ENCODE data around the gene POLR1C. TPM values are rescaled to one million over a fixed set of nuclear protein-coding genes. Genes with fewer than 3 reads are reported as not detected.
"Not testable (repeated sequence)": the region's sequence is repeated elsewhere in the genome, so short reads cannot be mapped to it uniquely, and the experiment has no call there.

The POLR1C gene
- total RNA-seq, 2 experiments from 2014 or later = 46.8 to 49.5 TPM

- H3K36me3 Mint-ChIP-seq = peaks cover 36% of the 10 kb centered on the region
- ChIA-PET POLR2A (interaction anchor here (1.2 kb wide), 1 partner anchor 16 kb away, joined by 3 read pairs; no protein-coding TSS in a partner anchor), CTCF (interaction anchor here (3.2 kb wide), 1 partner anchor 9 kb away, joined by 33 read pairs; no protein-coding TSS in a partner anchor)
- peaks cover 28% of the 10 kb centered on the region for H3K4me1 Mint-ChIP-seq (ENCODE audit: low read depth)
- no peaks in the 10 kb centered on the region for H3K27me3 Mint-ChIP-seq
- intact Hi-C loops (cut with micrococcal nuclease) = loop anchor here (2.0 to 5.0 kb wide), 2 partner anchors 39 to 149 kb away; partner anchors contain the start of genes TJAP1 and ZNF318
- DNase-seq = no peak
- no peak overlapping the region for H3K4me3 Mint-ChIP-seq
- no peaks in the 10 kb centered on the region for H3K9me3 Mint-ChIP-seq
- H3K27ac Mint-ChIP-seq = no peak overlapping the region
Observed at GRCh38 chr6:43515808-43516207, 1.1 kb upstream of the POLR1C start.

GRCh38 chr6:43516367-43516696, 557 bp upstream of the POLR1C start:
- intact Hi-C loops (cut with micrococcal nuclease) = loop anchor here (2.0 to 5.0 kb wide), 2 partner anchors 40 to 149 kb away; partner anchors contain the start of genes TJAP1 and ZNF318
- peaks cover 38% of the 10 kb centered on the region for H3K36me3 Mint-ChIP-seq
- no peaks in the 10 kb centered on the region for H3K27me3 Mint-ChIP-seq
- peaks cover 27% of the 10 kb centered on the region for H3K4me1 Mint-ChIP-seq (ENCODE audit: low read depth)
- ChIA-PET CTCF (interaction anchor here (0.7 to 3.2 kb wide), 4 partner anchors 9 to 302 kb away, joined by 3 to 33 read pairs (median 4); partner anchors contain the start of gene DLK2), POLR2A (interaction anchor here (0.8 to 1.9 kb wide), 7 partner anchors 9 to 292 kb away, joined by 3 to 7 read pairs (median 3); partner anchors contain the start of gene DLK2)
- no peak overlapping the region for H3K4me3 Mint-ChIP-seq
- H3K9me3 Mint-ChIP-seq = no peaks in the 10 kb centered on the region
- DNase-seq = no peak
- no peak overlapping the region for H3K27ac Mint-ChIP-seq

- Mint-ChIP-seq H3K27ac (no peak overlapping the region), H3K36me3 (peaks cover 38% of the 10 kb centered on the region), H3K4me3 (no peak overlapping the region), H3K9me3 (no peaks in the 10 kb centered on the region), H3K27me3 (no peaks in the 10 kb centered on the region), H3K4me1 (ENCODE audit: low read depth) (peaks cover 25% of the 10 kb centered on the region)
- no peak for DNase-seq
- intact Hi-C loops (cut with micrococcal nuclease) = loop anchor here (1.0 to 5.0 kb wide), 5 partner anchors 41 to 588 kb away; partner anchors contain the start of genes CNPY3, TJAP1 and ZNF318
- ChIA-PET CTCF (interaction anchor here (0.8 to 3.2 kb wide), 4 partner anchors 10 to 289 kb away, joined by 3 to 33 read pairs (median 4); partner anchors contain the start of genes ABCC10 and DNPH1), POLR2A (interaction anchor here (0.6 to 1.9 kb wide), 5 partner anchors 8 to 294 kb away, joined by 3 to 7 read pairs (median 3); partner anchors contain the start of genes DLK2 and GTPBP2)
Observed at GRCh38 chr6:43517505-43518357, 842 bp downstream of the POLR1C start.

- H3K36me3 Mint-ChIP-seq = peaks cover 46% of the 10 kb centered on the region
Observed at GRCh38 chr6:43520097-43520496, 3.2 kb downstream of the POLR1C start.

GRCh38 chr6:43521836-43522235, 4.9 kb downstream of the POLR1C start:
- ChIA-PET CTCF (interaction anchor here (1.3 kb wide), 1 partner anchor 16 kb away, joined by 5 read pairs; no protein-coding TSS in a partner anchor), POLR2A (interaction anchor here (0.7 to 1.3 kb wide), 4 partner anchors 10 to 107 kb away, joined by 3 to 6 read pairs (median 4); partner anchors contain the start of gene GTPBP2)
- H3K27ac Mint-ChIP-seq = no peak overlapping the region
- no peak overlapping the region for H3K4me3 Mint-ChIP-seq
- no peaks in the 10 kb centered on the region for H3K9me3 Mint-ChIP-seq
- DNase-seq = no peak
- peaks cover 53% of the 10 kb centered on the region for H3K36me3 Mint-ChIP-seq
- no peaks in the 10 kb centered on the region for H3K4me1 Mint-ChIP-seq (ENCODE audit: low read depth)
- intact Hi-C loops (cut with micrococcal nuclease) = no loop called here
- H3K27me3 Mint-ChIP-seq = no peaks in the 10 kb centered on the region

More at GRCh38 chr6:43520097-43520496, 3.2 kb downstream of the POLR1C start:
- intact Hi-C loops (cut with micrococcal nuclease) = no loop called here
- Mint-ChIP-seq H3K4me1 (ENCODE audit: low read depth) (peaks cover 13% of the 10 kb centered on the region), H3K27ac (no peak overlapping the region), H3K4me3 (no peak overlapping the region), H3K27me3 (no peaks in the 10 kb centered on the region), H3K9me3 (no peaks in the 10 kb centered on the region)
- DNase-seq = no peak
- POLR2A ChIA-PET = interaction anchor here (0.6 to 1.7 kb wide), 2 partner anchors 43 to 51 kb away, joined by 3 to 6 read pairs; no protein-coding TSS in a partner anchor
- CTCF ChIA-PET = interaction anchor here (2.5 kb wide), 1 partner anchor 14 kb away, joined by 9 read pairs; no protein-coding TSS in a partner anchor

GRCh38 chr6:43522547-43523261, 5.8 kb downstream of the POLR1C start:
- DNase-seq = no peak
- Mint-ChIP-seq H3K9me3 (no peaks in the 10 kb centered on the region), H3K27ac (no peak overlapping the region), H3K4me1 (ENCODE audit: low read depth) (no peaks in the 10 kb centered on the region), H3K4me3 (no peak overlapping the region), H3K27me3 (no peaks in the 10 kb centered on the region), H3K36me3 (peaks cover 61% of the 10 kb centered on the region)
- CTCF ChIA-PET = interaction anchor here (1.3 kb wide), 1 partner anchor 16 kb away, joined by 5 read pairs; no protein-coding TSS in a partner anchor
- POLR2A ChIA-PET = interaction anchor here (0.7 to 1.1 kb wide), 2 partner anchors 10 to 27 kb away, joined by 3 to 4 read pairs; no protein-coding TSS in a partner anchor
- intact Hi-C loops (cut with micrococcal nuclease) = no loop called here

- H3K9me3 Mint-ChIP-seq = no peaks in the 10 kb centered on the region
- ChIA-PET CTCF (no interaction called here), POLR2A (no interaction called here)
- no peak overlapping the region for H3K27ac Mint-ChIP-seq
- no peak overlapping the region for H3K4me3 Mint-ChIP-seq
- DNase-seq = no peak
- H3K27me3 Mint-ChIP-seq = no peaks in the 10 kb centered on the region
- peaks cover 65% of the 10 kb centered on the region for H3K36me3 Mint-ChIP-seq
- no peaks in the 10 kb centered on the region for H3K4me1 Mint-ChIP-seq (ENCODE audit: low read depth)
- intact Hi-C loops (cut with micrococcal nuclease) = no loop called here
Observed at GRCh38 chr6:43523284-43523683, 6.4 kb downstream of the POLR1C start.

- no peak overlapping the region for H3K4me3 Mint-ChIP-seq
- DNase-seq = no peak
- H3K9me3 Mint-ChIP-seq = no peaks in the 10 kb centered on the region
- peak overlapping the region; percentile 64 for H3K27ac Mint-ChIP-seq
- H3K27me3 Mint-ChIP-seq = no peaks in the 10 kb centered on the region
- peaks cover 69% of the 10 kb centered on the region for H3K36me3 Mint-ChIP-seq
- ChIA-PET POLR2A (interaction anchor here (2.4 kb wide), 1 partner anchor 7 kb away, joined by 7 read pairs; the partner anchor contains the start of genes POLR1C and YIPF3), CTCF (no interaction called here)
- no peaks in the 10 kb centered on the region for H3K4me1 Mint-ChIP-seq (ENCODE audit: low read depth)
- intact Hi-C loops (cut with micrococcal nuclease) = no loop called here
Observed at GRCh38 chr6:43524483-43524961, 7.6 kb downstream of the POLR1C start.

- no peak overlapping the region for H3K4me3 Mint-ChIP-seq
- intact Hi-C loops (cut with micrococcal nuclease) = no loop called here
- no peak overlapping the region for H3K27ac Mint-ChIP-seq
- ChIA-PET POLR2A (interaction anchor here (0.8 to 1.1 kb wide), 2 partner anchors 10 to 16 kb away, joined by 3 to 4 read pairs; no protein-coding TSS in a partner anchor), CTCF (interaction anchor here (0.5 to 0.7 kb wide), 2 partner anchors 25 to 314 kb away, joined by 3 read pairs; no protein-coding TSS in a partner anchor)
- no peak for DNase-seq
- no peaks in the 10 kb centered on the region for H3K4me1 Mint-ChIP-seq (ENCODE audit: low read depth)
- H3K9me3 Mint-ChIP-seq = no peaks in the 10 kb centered on the region
- peaks cover 49% of the 10 kb centered on the region for H3K36me3 Mint-ChIP-seq
- H3K27me3 Mint-ChIP-seq = no peaks in the 10 kb centered on the region
Observed at GRCh38 chr6:43532201-43532600, 15.3 kb downstream of the POLR1C start.

GRCh38 chr6:43538986-43539385, 22.1 kb downstream of the POLR1C start:
- H3K4me3 Mint-ChIP-seq; H3K27ac Mint-ChIP-seq; intact Hi-C loops (cut with micrococcal nuclease); POLR2A ChIA-PET; DNase-seq; H3K9me3 Mint-ChIP-seq; H3K4me1 Mint-ChIP-seq (ENCODE audit: low read depth); H3K27me3 Mint-ChIP-seq: not testable (repeated sequence)
- CTCF ChIA-PET = interaction anchor here (1.2 kb wide), 1 partner anchor 17 kb away, joined by 3 read pairs; no protein-coding TSS in a partner anchor
- peaks cover 43% of the 10 kb centered on the region for H3K36me3 Mint-ChIP-seq

GRCh38 chr6:43539409-43539808, 22.5 kb downstream of the POLR1C start:
- H3K27ac Mint-ChIP-seq; intact Hi-C loops (cut with micrococcal nuclease); POLR2A ChIA-PET; H3K4me1 Mint-ChIP-seq (ENCODE audit: low read depth); H3K9me3 Mint-ChIP-seq; H3K4me3 Mint-ChIP-seq; H3K27me3 Mint-ChIP-seq; DNase-seq: not testable (repeated sequence)
- CTCF ChIA-PET = interaction anchor here (1.2 kb wide), 1 partner anchor 16 kb away, joined by 3 read pairs; no protein-coding TSS in a partner anchor
- H3K36me3 Mint-ChIP-seq = peaks cover 45% of the 10 kb centered on the region

All from activated CD4-positive, alpha-beta memory T cell treated with anti-CD3 and anti-CD28 coated beads for 36 hours (primary cell).